Measurements from ENCODE around the gene ARHGAP8. TPM values are rescaled to one million over a fixed set of nuclear protein-coding genes. Genes with fewer than 3 reads are reported as not detected.

The ARHGAP8 gene
- total RNA-seq, 1 donor from 2014 or later, result 2.8 TPM

- no peak overlapping the region for H3K4me3 ChIP-seq (ENCODE audit: insufficient read depth, low read depth, low read length)
- H3K4me2 ChIP-seq (ENCODE audit: low read length), result no peak overlapping the region
- FAIRE-seq, result no peak
- no peak for TF ChIP-seq EZH2 (IDR thresholded peaks at IDR 0.05; ENCODE audit: insufficient read depth, low read length)
- no peak for TF ChIP-seq CTCF (IDR thresholded peaks at IDR 0.05; ENCODE audit: insufficient read depth, low read depth, low read length)
- no peaks in the 10 kb centered on the region for H3K27me3 ChIP-seq (ENCODE audit: insufficient read depth, low read length)
- no peak overlapping the region for H3K4me3 Mint-ChIP-seq (ENCODE audit: unreplicated experiment)
- no peak overlapping the region for H3K27ac ChIP-seq (ENCODE audit: low read depth, low read length)
- no peak overlapping the region for H3K9ac ChIP-seq (ENCODE audit: low read length)
- peaks cover 1% of the 10 kb centered on the region for H3K9me3 Mint-ChIP-seq (ENCODE audit: unreplicated experiment)
- peaks cover 6% of the 10 kb centered on the region for H3K9me3 ChIP-seq (ENCODE audit: insufficient read depth, low read depth, low read length)
- H4K20me1 ChIP-seq (ENCODE audit: insufficient read depth, low read length), result no peaks in the 10 kb centered on the region
- no peaks in the 10 kb centered on the region for H3K4me1 ChIP-seq (ENCODE audit: insufficient read depth, low read length)
- H3K79me2 ChIP-seq (ENCODE audit: insufficient read depth, low read length), result no peaks in the 10 kb centered on the region
- no peak overlapping the region for H2AFZ ChIP-seq (ENCODE audit: low read depth, low read length)
- H3K36me3 Mint-ChIP-seq (ENCODE audit: low read depth, unreplicated experiment), result no peaks in the 10 kb centered on the region
- H3K4me1 Mint-ChIP-seq (ENCODE audit: low read depth, unreplicated experiment), result peaks cover 3% of the 10 kb centered on the region
- no peak overlapping the region for H3K27ac Mint-ChIP-seq (ENCODE audit: unreplicated experiment)
- DNase-seq (ENCODE audit: low read depth), result no peak
- H3K27me3 Mint-ChIP-seq (ENCODE audit: low read depth, unreplicated experiment), result peaks cover 6% of the 10 kb centered on the region
- H3K36me3 ChIP-seq (ENCODE audit: insufficient read depth, low read length), result no peaks in the 10 kb centered on the region
Measured at GRCh38 chr22:44813416-44813815, 61.0 kb downstream of the ARHGAP8 start.

- Histone ChIP-seq H3K4me1 (ENCODE audit: insufficient read depth, low read length) (no peaks in the 10 kb centered on the region), H3K9me3 (ENCODE audit: insufficient read depth, low read depth, low read length) (peaks cover 6% of the 10 kb centered on the region), H2AFZ (ENCODE audit: low read depth, low read length) (no peak overlapping the region), H3K27me3 (ENCODE audit: insufficient read depth, low read length) (no peaks in the 10 kb centered on the region), H3K36me3 (ENCODE audit: insufficient read depth, low read length) (no peaks in the 10 kb centered on the region), H4K20me1 (ENCODE audit: insufficient read depth, low read length) (no peaks in the 10 kb centered on the region), H3K4me3 (ENCODE audit: insufficient read depth, low read depth, low read length) (no peak overlapping the region), H3K9ac (ENCODE audit: low read length) (no peak overlapping the region), H3K4me2 (ENCODE audit: low read length) (no peak overlapping the region), H3K27ac (ENCODE audit: low read depth, low read length) (no peak overlapping the region), H3K79me2 (ENCODE audit: insufficient read depth, low read length) (no peaks in the 10 kb centered on the region)
- Mint-ChIP-seq H3K27me3 (ENCODE audit: low read depth, unreplicated experiment) (peaks cover 6% of the 10 kb centered on the region), H3K27ac (ENCODE audit: unreplicated experiment) (no peak overlapping the region), H3K9me3 (ENCODE audit: unreplicated experiment) (peaks cover 1% of the 10 kb centered on the region), H3K4me3 (ENCODE audit: unreplicated experiment) (no peak overlapping the region), H3K36me3 (ENCODE audit: low read depth, unreplicated experiment) (no peaks in the 10 kb centered on the region), H3K4me1 (ENCODE audit: low read depth, unreplicated experiment) (peaks cover 3% of the 10 kb centered on the region)
- TF ChIP-seq EZH2 (IDR thresholded peaks at IDR 0.05; ENCODE audit: insufficient read depth, low read length), result no peak
- no peak for TF ChIP-seq CTCF (IDR thresholded peaks at IDR 0.05; ENCODE audit: insufficient read depth, low read depth, low read length)
- DNase-seq (ENCODE audit: low read depth), result no peak
- FAIRE-seq, result no peak
Measured at GRCh38 chr22:44814266-44815098, 62.1 kb downstream of the ARHGAP8 start.
